HepG2 (cell line): ENCODE data around the gene MFSD11. TPM values are rescaled to one million over a fixed set of nuclear protein-coding genes. Genes with fewer than 3 reads are reported as not detected.

Experiments used
- ARHGAP35 ChIP-seq: sonication (generic); formaldehyde crosslinking; IDR thresholded peaks from 2 replicates; pipeline ENCODE4 v1.9.0; 2022; ENCODE audit warnings: mild to moderate bottlenecking, inconsistent platforms, moderate library complexity, missing genetic modification reagents, borderline replicate concordance
- CCDC6 ChIP-seq: sonication (generic); formaldehyde crosslinking; IDR thresholded peaks from 2 replicates; pipeline ENCODE4 v1.8.1; 2022; ENCODE audit warnings: mild to moderate bottlenecking, missing genetic modification reagents, moderate library complexity
- GABPB1 ChIP-seq: IDR thresholded peaks from 2 replicates; pipeline ENCODE4 v1.6.1; 2016; ENCODE audit warnings: mild to moderate bottlenecking, missing genetic modification reagents, moderate library complexity, missing compliant biosample characterization
- HNF4A ChIP-seq: sonication (generic); formaldehyde crosslinking; IDR thresholded peaks from 2 replicates; pipeline ENCODE4 v1.4.0; 2020; ENCODE audit warnings: missing genetic modification reagents
- MTF1 ChIP-seq: sonication (generic); formaldehyde crosslinking; IDR thresholded peaks from 2 replicates; pipeline ENCODE4 v1.5.0; 2020; ENCODE audit warnings: missing genetic modification reagents
- PAF1 ChIP-seq: IDR thresholded peaks from 2 replicates; pipeline ENCODE4 v1.6.1; 2016; ENCODE audit warnings: missing genetic modification reagents, missing compliant biosample characterization
- STAT5B ChIP-seq: sonication (generic); formaldehyde crosslinking; IDR thresholded peaks from 2 replicates; pipeline ENCODE4 v1.4.0; 2020; ENCODE audit warnings: missing genetic modification reagents
- ZNF10 ChIP-seq: sonication (generic); formaldehyde crosslinking; IDR thresholded peaks from 2 replicates; pipeline ENCODE4 v1.4.0; 2020; ENCODE audit warnings: mild to moderate bottlenecking, low read depth, missing genetic modification reagents, borderline replicate concordance
- ZNF556 ChIP-seq: sonication (generic); formaldehyde crosslinking; IDR thresholded peaks from 2 replicates; pipeline ENCODE4 v1.4.0; 2020; ENCODE audit warnings: mild to moderate bottlenecking, missing genetic modification reagents, borderline replicate concordance
- ZNF775 ChIP-seq: sonication (generic); formaldehyde crosslinking; IDR thresholded peaks from 2 replicates; pipeline ENCODE4 v1.4.0; 2020; ENCODE audit warnings: missing genetic modification reagents, mild to moderate bottlenecking, moderate library complexity, borderline replicate concordance
- polyA plus RNA-seq, 8 experiments: library from polyadenylated mRNA; depleted of rRNA in 3 of 8; stranded (reverse) in 7 of 8; unstranded in 1 of 8; fragments of >200 nt; fragmentation: Illumina TruSeq in 4 of 8; extraction: Trizol in 4 of 8; gene quantifications; 2 replicates each; pipeline versions ENCODE4 v1.2.1 to v1.2.3, GENCODE V29; 2011 to 2016; ENCODE audit warnings: low read depth in 4 of 8, missing spikeins in 1 of 8, mixed read lengths in 1 of 8; ENCODE audit not compliant: insufficient read depth in 1 of 8
- total RNA-seq, 5 experiments: library from RNA; depleted of rRNA; stranded (reverse); fragments of >200 nt; fragmentation: Illumina TruSeq; extraction: Trizol; gene quantifications; 2 replicates each; pipeline ENCODE4 v1.2.3, GENCODE V29; 2016; ENCODE audit warnings: low read depth in 1 of 5
- TF ChIP-seq, protein P1 (sequence below): sonication (generic); formaldehyde crosslinking; IDR thresholded peaks from 2 replicates; pipeline ENCODE4 v1.4.0; 2020; ENCODE audit warnings: missing genetic modification reagents, borderline replicate concordance
- TF ChIP-seq, protein P2 (sequence below): sonication (generic); formaldehyde crosslinking; IDR thresholded peaks from 2 replicates; pipeline ENCODE4 v1.5.1; 2020; ENCODE audit warnings: missing genetic modification reagents, mild to moderate bottlenecking, borderline replicate concordance
- TF ChIP-seq, protein P3 (sequence below): sonication (generic); formaldehyde crosslinking; IDR thresholded peaks from 2 replicates; pipeline ENCODE4 v1.4.0; 2020; ENCODE audit warnings: missing genetic modification reagents, borderline replicate concordance
- TF ChIP-seq, protein P4 (sequence below): sonication (generic); formaldehyde crosslinking; IDR thresholded peaks from 2 replicates; pipeline ENCODE4 v1.4.0; 2020; ENCODE audit warnings: missing genetic modification reagents
- TF ChIP-seq, protein P5 (sequence below): sonication (generic); formaldehyde crosslinking; conservative IDR thresholded peaks from 2 replicates; pipeline ENCODE4 v1.4.0; 2020; ENCODE audit warnings: missing genetic modification reagents
- TF ChIP-seq, protein P6 (sequence below): sonication (generic); formaldehyde crosslinking; IDR thresholded peaks from 2 replicates; pipeline ENCODE4 v1.5.0; 2020; ENCODE audit warnings: missing genetic modification reagents, mild to moderate bottlenecking, borderline replicate concordance

The MFSD11 gene
- total and polyA plus RNA-seq, 2 of the 13 experiments (the other 11 are each of a cell fraction or from before 2014, with no cell fraction given) = 26.1 to 36.3 TPM

DNA sequence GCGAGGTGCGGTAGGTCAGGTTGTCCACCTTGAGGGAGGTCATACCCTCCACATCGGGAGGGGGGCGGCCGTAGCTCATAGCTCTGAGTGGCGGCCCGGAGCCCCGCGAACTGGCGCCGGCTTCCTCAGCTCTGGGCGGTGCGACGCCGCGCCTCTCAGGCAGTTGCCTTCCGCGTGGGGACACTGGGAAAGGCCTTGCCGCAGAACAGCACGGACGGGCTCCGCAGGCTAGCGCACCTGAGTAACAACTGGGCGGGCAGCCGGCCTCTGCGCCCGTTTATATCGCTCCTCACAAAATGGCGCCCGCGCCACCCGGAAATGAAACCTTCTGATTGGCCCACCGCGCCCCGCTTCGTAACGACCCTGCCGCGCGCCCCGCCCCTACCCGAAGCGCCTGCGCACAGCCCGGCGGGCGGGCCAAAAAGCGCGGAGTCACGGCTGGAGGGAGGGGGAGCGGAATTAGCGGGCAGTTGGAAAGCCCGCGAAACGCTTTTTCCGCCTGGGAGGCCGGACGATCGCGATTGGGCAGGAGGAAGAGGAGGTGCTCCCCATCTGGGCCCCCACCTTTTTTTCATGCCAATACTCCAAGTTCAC, 740 bp upstream of the MFSD11 start, which contains the start of gene SRSF2 (continued):
- TF ChIP-seq, protein P1, sequence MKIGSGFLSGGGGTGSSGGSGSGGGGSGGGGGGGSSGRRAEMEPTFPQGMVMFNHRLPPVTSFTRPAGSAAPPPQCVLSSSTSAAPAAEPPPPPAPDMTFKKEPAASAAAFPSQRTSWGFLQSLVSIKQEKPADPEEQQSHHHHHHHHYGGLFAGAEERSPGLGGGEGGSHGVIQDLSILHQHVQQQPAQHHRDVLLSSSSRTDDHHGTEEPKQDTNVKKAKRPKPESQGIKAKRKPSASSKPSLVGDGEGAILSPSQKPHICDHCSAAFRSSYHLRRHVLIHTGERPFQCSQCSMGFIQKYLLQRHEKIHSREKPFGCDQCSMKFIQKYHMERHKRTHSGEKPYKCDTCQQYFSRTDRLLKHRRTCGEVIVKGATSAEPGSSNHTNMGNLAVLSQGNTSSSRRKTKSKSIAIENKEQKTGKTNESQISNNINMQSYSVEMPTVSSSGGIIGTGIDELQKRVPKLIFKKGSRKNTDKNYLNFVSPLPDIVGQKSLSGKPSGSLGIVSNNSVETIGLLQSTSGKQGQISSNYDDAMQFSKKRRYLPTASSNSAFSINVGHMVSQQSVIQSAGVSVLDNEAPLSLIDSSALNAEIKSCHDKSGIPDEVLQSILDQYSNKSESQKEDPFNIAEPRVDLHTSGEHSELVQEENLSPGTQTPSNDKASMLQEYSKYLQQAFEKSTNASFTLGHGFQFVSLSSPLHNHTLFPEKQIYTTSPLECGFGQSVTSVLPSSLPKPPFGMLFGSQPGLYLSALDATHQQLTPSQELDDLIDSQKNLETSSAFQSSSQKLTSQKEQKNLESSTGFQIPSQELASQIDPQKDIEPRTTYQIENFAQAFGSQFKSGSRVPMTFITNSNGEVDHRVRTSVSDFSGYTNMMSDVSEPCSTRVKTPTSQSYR = no peak
- TF ChIP-seq PAF1 (no peak; the same call in 1 of the 2 replicates), CCDC6 (CRISPR knock-in tag) (peak; percentile 51; the same call in 1 of the 2 replicates), MTF1 (CRISPR knock-in tag) (peak; percentile 88; the same call in 1 of the 2 replicates), STAT5B (CRISPR knock-in tag) (peak; percentile 95), HNF4A (CRISPR knock-in tag) (0 out of 2 replicates have a peak, but pooled peaks have one; percentile 17), ZNF775 (CRISPR knock-in tag) (peak; percentile 72; the same call in 1 of the 2 replicates), GABPB1 (CRISPR knock-in tag) (peak; percentile 94), ZNF10 (CRISPR knock-in tag) (no peak), ZNF556 (CRISPR knock-in tag) (no peak; the same call in 1 of the 2 replicates), ARHGAP35 (CRISPR knock-in tag) (peak; percentile 85; the same call in 1 of the 2 replicates)
- TF ChIP-seq, protein P2, sequence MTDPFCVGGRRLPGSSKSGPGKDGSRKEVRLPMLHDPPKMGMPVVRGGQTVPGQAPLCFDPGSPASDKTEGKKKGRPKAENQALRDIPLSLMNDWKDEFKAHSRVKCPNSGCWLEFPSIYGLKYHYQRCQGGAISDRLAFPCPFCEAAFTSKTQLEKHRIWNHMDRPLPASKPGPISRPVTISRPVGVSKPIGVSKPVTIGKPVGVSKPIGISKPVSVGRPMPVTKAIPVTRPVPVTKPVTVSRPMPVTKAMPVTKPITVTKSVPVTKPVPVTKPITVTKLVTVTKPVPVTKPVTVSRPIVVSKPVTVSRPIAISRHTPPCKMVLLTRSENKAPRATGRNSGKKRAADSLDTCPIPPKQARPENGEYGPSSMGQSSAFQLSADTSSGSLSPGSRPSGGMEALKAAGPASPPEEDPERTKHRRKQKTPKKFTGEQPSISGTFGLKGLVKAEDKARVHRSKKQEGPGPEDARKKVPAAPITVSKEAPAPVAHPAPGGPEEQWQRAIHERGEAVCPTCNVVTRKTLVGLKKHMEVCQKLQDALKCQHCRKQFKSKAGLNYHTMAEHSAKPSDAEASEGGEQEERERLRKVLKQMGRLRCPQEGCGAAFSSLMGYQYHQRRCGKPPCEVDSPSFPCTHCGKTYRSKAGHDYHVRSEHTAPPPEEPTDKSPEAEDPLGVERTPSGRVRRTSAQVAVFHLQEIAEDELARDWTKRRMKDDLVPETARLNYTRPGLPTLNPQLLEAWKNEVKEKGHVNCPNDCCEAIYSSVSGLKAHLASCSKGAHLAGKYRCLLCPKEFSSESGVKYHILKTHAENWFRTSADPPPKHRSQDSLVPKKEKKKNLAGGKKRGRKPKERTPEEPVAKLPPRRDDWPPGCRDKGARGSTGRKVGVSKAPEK (CRISPR knock-in tag) = peak; percentile 19; the same call in 1 of the 2 replicates
- TF ChIP-seq, protein P3, sequence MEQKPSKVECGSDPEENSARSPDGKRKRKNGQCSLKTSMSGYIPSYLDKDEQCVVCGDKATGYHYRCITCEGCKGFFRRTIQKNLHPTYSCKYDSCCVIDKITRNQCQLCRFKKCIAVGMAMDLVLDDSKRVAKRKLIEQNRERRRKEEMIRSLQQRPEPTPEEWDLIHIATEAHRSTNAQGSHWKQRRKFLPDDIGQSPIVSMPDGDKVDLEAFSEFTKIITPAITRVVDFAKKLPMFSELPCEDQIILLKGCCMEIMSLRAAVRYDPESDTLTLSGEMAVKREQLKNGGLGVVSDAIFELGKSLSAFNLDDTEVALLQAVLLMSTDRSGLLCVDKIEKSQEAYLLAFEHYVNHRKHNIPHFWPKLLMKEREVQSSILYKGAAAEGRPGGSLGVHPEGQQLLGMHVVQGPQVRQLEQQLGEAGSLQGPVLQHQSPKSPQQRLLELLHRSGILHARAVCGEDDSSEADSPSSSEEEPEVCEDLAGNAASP (CRISPR knock-in tag) = peak; percentile 86
- TF ChIP-seq, protein P4, sequence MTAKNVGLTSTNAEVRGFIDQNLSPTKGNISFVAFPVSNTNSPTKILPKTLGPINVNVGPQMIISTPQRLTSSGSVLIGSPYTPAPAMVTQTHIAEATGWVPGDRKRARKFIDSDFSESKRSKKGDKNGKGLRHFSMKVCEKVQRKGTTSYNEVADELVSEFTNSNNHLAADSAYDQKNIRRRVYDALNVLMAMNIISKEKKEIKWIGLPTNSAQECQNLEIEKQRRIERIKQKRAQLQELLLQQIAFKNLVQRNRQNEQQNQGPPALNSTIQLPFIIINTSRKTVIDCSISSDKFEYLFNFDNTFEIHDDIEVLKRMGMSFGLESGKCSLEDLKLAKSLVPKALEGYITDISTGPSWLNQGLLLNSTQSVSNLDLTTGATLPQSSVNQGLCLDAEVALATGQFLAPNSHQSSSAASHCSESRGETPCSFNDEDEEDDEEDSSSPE (CRISPR knock-in tag) = peak; percentile 99
- TF ChIP-seq, protein P5, sequence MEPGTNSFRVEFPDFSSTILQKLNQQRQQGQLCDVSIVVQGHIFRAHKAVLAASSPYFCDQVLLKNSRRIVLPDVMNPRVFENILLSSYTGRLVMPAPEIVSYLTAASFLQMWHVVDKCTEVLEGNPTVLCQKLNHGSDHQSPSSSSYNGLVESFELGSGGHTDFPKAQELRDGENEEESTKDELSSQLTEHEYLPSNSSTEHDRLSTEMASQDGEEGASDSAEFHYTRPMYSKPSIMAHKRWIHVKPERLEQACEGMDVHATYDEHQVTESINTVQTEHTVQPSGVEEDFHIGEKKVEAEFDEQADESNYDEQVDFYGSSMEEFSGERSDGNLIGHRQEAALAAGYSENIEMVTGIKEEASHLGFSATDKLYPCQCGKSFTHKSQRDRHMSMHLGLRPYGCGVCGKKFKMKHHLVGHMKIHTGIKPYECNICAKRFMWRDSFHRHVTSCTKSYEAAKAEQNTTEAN (CRISPR knock-in tag) = peak; percentile 87
- TF ChIP-seq, protein P6, sequence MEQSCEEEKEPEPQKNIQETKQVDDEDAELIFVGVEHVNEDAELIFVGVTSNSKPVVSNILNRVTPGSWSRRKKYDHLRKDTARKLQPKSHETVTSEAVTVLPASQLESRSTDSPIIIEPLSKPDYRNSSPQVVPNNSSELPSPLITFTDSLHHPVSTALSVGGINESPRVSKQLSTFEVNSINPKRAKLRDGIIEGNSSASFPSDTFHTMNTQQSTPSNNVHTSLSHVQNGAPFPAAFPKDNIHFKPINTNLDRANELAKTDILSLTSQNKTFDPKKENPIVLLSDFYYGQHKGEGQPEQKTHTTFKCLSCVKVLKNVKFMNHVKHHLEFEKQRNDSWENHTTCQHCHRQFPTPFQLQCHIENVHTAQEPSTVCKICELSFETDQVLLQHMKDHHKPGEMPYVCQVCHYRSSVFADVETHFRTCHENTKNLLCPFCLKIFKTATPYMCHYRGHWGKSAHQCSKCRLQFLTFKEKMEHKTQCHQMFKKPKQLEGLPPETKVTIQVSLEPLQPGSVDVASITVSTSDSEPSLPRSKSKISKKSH = peak; percentile 79
